ENCODE results near the gene ANKUB1. TPM values are rescaled to one million over a fixed set of nuclear protein-coding genes. Genes with fewer than 3 reads are reported as not detected.

Gene ANKUB1
- total and polyA plus RNA-seq, 9 of the 15 experiments (the other 6 are each of a cell fraction or from before 2014, with no cell fraction given): not detected

DNA sequence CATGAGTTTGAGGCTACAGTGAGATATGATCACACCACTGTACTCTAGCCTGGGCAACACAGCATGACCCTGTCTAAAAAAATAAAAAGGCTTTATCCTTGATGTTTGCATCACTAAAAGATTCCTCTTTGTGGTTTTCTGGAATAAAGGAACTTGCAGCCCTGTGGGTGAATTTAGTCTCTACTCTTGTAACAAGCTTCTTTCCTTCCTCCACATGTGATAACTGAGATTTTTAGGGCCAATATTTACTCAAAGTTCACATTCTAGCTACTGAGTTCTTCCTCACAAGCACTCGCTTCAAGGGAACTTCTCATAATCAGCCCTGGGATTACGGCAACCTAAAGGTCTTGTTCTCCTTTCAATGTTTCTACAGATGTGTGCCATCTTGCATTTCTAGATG is 64.7 kb downstream of the ANKUB1 start (continued):
- TF ChIP-seq ZNF398 (CRISPR knock-in tag; IDR thresholded peaks at IDR 0.05) (no peak), ZNF316 (IDR thresholded peaks at IDR 0.05) (no peak), ZBTB12 (CRISPR knock-in tag; IDR thresholded peaks at IDR 0.05) (no peak), CEBPG (CRISPR knock-in tag; IDR thresholded peaks at IDR 0.05) (no peak), CEBPG (tag; conservative IDR thresholded peaks at IDR 0.05 in 1 of 2, IDR thresholded peaks at IDR 0.05 in 1 of 2) (no peak), ERF (CRISPR knock-in tag; IDR thresholded peaks at IDR 0.05) (no peak), PPARD (CRISPR knock-in tag; IDR thresholded peaks at IDR 0.05) (no peak), ARID1B (IDR thresholded peaks at IDR 0.05) (no peak), ZNF121 (CRISPR knock-in tag; conservative IDR thresholded peaks at IDR 0.05) (no peak), YY1 (IDR thresholded peaks at IDR 0.05; ENCODE audit: borderline replicate concordance in 1 of 3, control insufficient read depth in 1 of 3, extremely low read depth in 1 of 3, insufficient read depth in 3 of 3, insufficient read length in 1 of 3, insufficient replicate concordance in 2 of 3, low read depth in 1 of 3, low read length in 2 of 3) (no peak), FOXA3 (CRISPR knock-in tag; conservative IDR thresholded peaks at IDR 0.05 in 1 of 2, IDR thresholded peaks at IDR 0.05 in 1 of 2) (no peak), ZBTB26 (CRISPR knock-in tag; IDR thresholded peaks at IDR 0.05) (no peak)
- TF ChIP-seq, protein P1, sequence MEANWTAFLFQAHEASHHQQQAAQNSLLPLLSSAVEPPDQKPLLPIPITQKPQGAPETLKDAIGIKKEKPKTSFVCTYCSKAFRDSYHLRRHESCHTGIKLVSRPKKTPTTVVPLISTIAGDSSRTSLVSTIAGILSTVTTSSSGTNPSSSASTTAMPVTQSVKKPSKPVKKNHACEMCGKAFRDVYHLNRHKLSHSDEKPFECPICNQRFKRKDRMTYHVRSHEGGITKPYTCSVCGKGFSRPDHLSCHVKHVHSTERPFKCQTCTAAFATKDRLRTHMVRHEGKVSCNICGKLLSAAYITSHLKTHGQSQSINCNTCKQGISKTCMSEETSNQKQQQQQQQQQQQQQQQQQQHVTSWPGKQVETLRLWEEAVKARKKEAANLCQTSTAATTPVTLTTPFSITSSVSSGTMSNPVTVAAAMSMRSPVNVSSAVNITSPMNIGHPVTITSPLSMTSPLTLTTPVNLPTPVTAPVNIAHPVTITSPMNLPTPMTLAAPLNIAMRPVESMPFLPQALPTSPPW (CRISPR knock-in tag; IDR thresholded peaks at IDR 0.05): no peak
